T follicular helper cell (primary cell): Measurements from ENCODE around the gene SEPHS1.

Experiments
- DNase-seq: peaks from one replicate; pipeline ENCODE4 v3.0.0-alpha.2; 2020; ENCODE audit warnings: low read depth

SEPHS1 gene

GRCh38 chr10:13327534-13327933, 20.6 kb downstream of the SEPHS1 start:
- no peak for DNase-seq

GRCh38 chr10:13322615-13323148, 25.4 kb downstream of the SEPHS1 start:
- DNase-seq: no peak

- DNase-seq: no peak
Observed at GRCh38 chr10:13321576-13321975, 26.5 kb downstream of the SEPHS1 start.

GRCh38 chr10:13319166-13319565, 28.9 kb downstream of the SEPHS1 start:
- no peak for DNase-seq

GRCh38 chr10:13317474-13317873, 30.6 kb downstream of the SEPHS1 start:
- DNase-seq: no peak

- DNase-seq: no peak
Observed at GRCh38 chr10:13316635-13317311, 31.3 kb downstream of the SEPHS1 start.

- no peak for DNase-seq
Observed at GRCh38 chr10:13315361-13315760, 32.7 kb downstream of the SEPHS1 start.

- DNase-seq: no peak
Observed at GRCh38 chr10:13311177-13311575, 36.9 kb downstream of the SEPHS1 start.

- no peak for DNase-seq
Observed at GRCh38 chr10:13310518-13311176, 37.4 kb downstream of the SEPHS1 start.

- DNase-seq: no peak
Observed at GRCh38 chr10:13309792-13310191, 38.3 kb downstream of the SEPHS1 start.

- DNase-seq: no peak
Observed at GRCh38 chr10:13308096-13308495, 40.0 kb downstream of the SEPHS1 start.

GRCh38 chr10:13306103-13306502, 42.0 kb downstream of the SEPHS1 start:
- DNase-seq: no peak

- no peak for DNase-seq
Observed at GRCh38 chr10:13302821-13303555, 45.1 kb downstream of the SEPHS1 start.

GRCh38 chr10:13299437-13300287, 48.4 kb downstream of the SEPHS1 start, which contains the start of gene PHYH:
PHYH (minus strand) TSS chr10:13300064; CDS start chr10:13300042, 22 bp downstream.
- DNase-seq: peak; percentile 75

- no peak for DNase-seq
Observed at GRCh38 chr10:13298748-13299436, 49.2 kb downstream of the SEPHS1 start.

- no peak for DNase-seq
Observed at GRCh38 chr10:13296476-13296875, 51.6 kb downstream of the SEPHS1 start.

GRCh38 chr10:13294784-13295183, 53.3 kb downstream of the SEPHS1 start:
- DNase-seq: no peak

- no peak for DNase-seq
Observed at GRCh38 chr10:13291821-13292773, 56.0 kb downstream of the SEPHS1 start.

- DNase-seq: no peak
Observed at GRCh38 chr10:13291061-13291460, 57.0 kb downstream of the SEPHS1 start.

- no peak for DNase-seq
Observed at GRCh38 chr10:13284050-13284449, 64.0 kb downstream of the SEPHS1 start.
